ENCODE data around the gene PRRT4.

Gene PRRT4

GRCh38 chr7:128361411-128362379 lies at the start of gene PRRT4:
Gene PRRT4 (minus strand): TSS chr7:128361690.
- no peak for DNase-seq

DNA sequence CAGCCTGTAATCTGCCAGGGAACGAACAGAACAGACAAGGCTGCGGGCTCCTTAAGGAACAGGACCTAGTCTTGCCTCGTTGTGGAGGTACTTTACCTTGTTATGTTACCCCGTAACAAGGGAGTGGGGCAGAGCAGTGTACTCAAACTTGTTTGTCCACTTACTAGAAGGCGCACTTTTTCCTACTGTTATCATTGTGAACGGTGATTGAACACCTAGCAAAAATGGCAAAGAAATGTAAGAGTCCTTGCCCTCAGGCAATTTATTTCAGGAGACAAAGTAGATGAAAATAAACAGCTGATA lies 48.9 kb upstream of the PRRT4 start:
- DNase-seq: no peak

DNA sequence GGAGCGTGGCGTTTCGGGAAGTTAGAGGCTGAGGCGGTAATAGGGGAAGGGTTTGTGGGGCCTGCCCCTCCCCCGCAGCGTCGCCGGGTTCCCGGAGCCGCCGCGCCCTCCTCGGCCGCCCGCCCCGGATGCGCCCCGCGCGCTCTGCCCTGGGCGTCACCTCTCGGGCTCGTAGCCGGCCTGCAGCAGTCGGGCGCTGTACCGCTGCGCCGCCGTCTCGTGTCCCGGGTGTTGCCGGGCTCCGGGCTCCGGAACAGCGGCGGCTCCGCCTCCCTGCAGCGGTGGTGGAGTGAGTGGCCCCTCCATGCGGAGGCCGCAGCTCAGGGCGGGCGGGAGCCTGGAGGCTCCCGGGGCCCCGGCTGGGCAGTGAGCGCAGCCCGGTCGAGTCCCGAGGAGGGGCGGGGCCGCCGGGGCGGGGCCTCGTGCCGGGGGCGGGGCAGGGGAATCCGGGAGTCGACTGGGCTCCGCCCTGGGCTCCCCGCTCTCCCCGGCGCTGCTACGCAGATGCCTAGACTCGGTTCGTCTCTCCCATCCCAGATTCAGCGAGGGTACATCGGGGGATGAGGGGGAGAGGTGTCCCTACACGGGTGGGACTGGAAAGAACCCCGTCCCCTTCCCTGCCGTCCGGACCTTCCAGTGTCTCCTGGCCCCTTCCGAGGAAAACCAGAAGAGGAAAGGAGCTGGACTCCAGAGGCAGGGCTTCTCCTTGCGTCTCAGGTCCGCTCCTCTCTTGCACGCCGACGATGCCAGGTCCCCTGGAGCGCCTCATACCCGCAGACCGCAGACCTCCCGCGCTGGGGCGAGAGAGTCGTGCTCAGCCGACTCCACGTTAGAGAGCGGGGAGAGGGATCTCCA lies 48.3 kb upstream of the PRRT4 start, which contains the start of gene IMPDH1:
Gene IMPDH1, minus strand, starts transcription at position 387 of the 855 bp plus-strand sequence. Its CDS starts 81 bp downstream, at position 306.
- DNase-seq: peak; percentile 40 to 53

DNA sequence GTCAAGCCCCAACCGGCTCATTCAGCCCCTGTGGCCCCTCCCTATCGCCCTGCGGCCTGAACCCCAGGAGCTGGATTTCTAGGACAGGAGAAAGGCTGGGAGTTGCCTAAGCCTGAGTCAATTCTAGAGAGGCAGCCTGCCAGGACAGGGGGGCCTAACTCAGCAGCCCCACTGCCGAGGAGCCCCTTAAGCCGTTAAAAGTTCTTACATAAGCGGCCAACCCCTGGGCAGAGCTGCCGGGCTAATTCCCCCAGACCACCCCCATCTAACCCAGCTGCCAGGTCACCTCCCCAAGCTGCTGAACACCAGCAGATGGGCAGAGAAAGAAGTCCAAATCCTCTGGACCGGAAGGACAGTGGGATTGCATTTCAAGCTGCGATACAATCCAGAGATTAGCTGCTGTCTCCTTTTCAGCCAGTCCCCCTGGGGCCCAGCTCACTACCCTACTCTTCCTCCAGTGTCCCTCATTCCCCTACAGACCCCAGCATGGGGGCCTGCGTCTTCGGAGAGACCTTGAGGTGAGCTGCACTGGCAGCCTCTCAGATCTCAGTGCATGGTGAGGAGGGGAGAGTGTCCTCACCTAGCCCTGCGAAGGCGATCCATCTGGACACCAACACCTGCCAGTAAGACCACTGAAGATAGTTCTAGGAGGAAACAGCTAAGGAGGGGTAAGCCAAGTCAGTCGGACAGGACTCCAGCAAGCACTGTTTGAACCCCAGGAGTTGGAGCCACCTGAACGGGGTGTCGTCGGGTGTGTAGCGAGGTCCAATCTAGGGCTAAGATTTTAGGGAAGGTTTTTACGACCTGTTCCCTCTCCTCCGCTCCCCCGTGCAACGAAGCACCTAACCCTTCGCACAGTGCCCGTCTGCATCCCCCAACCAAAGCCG lies 47.5 kb upstream of the PRRT4 start:
- DNase-seq: no peak

DNA sequence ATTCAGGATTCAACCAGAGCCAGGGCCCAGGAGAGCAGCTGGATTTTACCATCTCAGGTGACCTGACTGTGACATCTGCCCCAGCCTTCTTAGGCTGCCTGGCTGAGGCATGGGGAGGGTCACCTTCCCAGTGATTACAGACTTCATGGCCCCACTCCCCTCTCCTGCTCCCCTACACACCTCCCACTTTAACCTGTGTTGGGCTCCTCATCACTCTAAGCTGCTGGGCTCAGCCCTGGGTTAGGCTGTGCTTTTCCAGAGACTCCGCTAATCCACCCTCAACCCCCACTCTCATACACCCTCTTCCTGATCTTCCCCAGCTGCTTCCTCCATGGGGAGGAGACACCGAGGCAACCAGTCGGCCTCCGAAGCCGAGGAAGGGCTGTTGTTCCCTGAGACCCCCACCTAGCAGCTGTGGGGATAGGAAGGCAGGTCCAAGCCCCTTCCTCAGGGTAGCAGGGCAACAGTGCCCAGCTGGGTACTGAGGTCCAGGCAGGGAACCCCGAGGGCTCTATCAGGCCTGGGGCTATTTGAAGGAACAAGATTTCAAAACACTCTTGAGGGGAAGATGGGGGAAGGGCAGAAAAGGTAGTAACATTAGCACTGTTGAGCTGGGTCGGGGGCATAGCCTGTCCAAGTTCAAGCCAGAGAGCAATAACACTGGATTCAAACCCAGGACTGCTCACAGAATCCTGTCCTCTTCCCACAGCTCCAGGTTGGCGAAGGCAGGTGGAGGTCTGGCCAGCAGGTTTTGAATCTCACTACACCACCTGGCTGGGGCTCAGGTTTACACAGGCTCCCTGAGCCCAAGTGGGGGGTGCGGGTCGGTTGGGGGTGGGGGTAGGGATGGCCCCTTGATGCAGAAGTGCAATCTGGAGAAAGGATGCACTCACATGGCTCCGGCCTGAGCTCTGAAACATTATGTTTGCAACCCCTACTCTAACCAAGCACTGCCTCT lies 46.5 kb upstream of the PRRT4 start:
- no peak for DNase-seq

DNA sequence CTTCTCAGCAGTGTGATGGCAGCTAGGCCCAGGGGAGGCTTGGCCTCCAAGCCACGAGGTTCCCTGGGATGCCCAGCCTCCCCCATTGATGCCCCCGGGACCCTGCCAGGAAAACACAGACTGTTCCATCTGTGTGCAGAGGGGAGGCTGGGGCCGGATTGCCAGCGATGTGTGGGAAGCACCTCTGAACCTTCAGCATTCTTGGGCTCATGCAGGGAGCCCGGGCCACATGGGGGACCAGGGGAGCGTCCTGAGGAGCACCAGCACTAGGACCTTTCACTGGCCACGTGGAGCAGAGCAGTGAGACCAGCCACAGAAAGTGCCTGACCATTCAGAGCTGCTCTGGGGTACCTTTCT lies 45.7 kb upstream of the PRRT4 start:
- DNase-seq: no peak

DNA sequence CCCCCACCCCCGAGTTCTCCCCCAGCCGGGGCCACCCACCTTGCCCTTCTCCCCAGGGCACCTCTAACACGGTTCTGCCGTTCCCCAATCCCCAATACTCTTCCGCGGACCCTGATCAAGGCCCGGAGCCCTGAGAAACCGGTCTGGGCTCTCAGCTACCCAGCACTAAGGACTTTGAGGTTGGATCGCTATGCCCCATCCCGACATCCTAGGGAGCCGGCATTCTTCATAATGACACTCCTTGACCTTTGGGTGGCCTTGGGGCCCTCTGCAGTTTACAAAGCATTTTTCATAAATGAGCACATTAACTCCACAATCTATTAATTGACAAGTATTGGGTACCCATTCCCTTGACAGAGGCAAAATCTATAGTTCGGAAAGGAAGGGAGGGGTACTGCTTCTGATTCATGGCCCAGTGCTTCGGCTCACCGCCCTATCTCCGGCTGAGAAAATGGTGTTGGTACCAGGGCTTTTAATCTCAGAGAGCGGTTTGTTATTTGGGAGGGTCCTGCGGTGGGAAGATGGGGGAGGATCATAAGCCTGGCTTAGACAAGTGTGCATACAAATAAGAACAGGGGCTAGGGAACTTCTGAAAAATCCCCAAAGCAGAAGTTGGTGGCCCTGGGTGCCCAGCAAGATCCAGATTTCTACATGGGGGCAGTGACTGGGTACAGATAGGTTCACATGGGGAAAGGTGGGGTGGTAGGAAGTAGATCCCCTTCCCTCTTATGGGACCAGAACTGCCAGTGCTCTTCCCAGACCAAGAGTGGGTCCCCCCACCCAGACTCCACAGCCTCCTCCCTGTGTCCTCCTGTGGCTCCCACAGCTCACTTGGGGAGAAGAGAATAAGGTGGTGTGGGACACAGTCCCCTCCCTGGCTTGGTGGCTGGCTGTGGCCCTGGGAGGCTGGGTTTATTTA lies 45.1 kb upstream of the PRRT4 start:
- no peak for DNase-seq

- DNase-seq: peak in 1 of 2 experiments; percentile 33
These were observed 44.2 kb upstream of the PRRT4 start for GRCh38 chr7:128405471-128406313.

- DNase-seq: no peak
These were observed 43.5 kb upstream of the PRRT4 start for GRCh38 chr7:128404886-128405470.

- DNase-seq: no peak
These were observed 42.7 kb upstream of the PRRT4 start for GRCh38 chr7:128404143-128404681.

GRCh38 chr7:128403676-128404075 lies 42.2 kb upstream of the PRRT4 start:
- no peak for DNase-seq

- no peak for DNase-seq
These were observed 40.9 kb upstream of the PRRT4 start for GRCh38 chr7:128402356-128402755.

DNA sequence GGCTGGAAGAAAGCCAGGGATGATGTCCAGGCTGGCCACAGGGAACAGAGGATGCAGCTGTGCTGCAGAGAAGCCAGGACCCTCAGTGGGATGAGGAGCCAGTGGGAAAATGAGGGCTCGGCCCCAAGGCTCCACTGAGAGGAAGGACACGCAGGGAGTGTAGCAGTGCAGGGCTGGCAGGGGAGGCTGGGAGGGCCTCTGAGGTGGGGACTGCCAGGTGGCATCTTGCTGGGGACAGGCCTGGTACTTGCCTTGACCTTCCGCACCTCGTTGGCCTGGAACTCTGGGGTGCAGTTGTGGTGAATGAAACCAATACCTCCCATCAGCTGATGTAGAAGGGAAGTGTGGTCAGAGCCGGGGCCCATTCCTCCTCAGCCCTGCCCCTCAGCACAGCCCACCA lies 39.1 kb upstream of the PRRT4 start:
- no peak for DNase-seq

DNA sequence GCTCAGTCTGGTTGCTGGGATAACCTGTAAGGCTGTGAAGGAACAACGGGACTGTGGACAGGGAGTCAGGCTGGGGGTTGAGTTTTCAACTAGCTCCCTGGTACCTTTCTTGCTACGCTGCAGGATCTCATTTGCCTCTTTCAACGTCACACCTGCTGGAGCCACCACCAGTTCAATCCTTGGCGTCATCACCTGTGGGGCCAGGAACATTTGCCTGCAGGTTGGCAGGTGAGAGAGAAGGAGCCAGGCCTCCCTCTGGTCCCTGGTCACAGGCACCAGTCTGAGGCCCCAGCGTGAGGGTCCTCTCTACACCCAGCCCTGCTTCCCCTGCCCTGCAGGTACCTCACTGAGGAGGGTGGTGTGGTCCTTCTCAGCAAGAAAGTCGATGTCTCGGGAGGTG lies 38.5 kb upstream of the PRRT4 start:
- no peak for DNase-seq

DNA sequence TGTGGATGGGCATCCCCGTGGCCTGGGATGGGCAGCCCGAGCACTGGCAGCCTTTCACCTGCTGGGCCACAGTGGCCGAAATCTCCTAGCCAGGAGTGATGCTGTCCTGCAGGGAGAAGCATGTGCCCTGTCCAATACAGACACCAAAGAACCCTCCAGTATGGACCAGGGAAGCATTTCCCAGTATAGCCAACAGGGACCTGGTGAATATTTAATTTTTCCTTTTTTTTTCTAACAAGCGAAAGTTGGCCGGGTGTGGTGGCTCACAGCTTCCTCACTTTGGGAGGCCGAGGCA lies 37.3 kb upstream of the PRRT4 start:
- no peak for DNase-seq

- no peak for DNase-seq
These were observed 36.7 kb upstream of the PRRT4 start for GRCh38 chr7:128398016-128398840.

- no peak for DNase-seq
These were observed 34.9 kb upstream of the PRRT4 start for GRCh38 chr7:128396357-128396756.

DNA sequence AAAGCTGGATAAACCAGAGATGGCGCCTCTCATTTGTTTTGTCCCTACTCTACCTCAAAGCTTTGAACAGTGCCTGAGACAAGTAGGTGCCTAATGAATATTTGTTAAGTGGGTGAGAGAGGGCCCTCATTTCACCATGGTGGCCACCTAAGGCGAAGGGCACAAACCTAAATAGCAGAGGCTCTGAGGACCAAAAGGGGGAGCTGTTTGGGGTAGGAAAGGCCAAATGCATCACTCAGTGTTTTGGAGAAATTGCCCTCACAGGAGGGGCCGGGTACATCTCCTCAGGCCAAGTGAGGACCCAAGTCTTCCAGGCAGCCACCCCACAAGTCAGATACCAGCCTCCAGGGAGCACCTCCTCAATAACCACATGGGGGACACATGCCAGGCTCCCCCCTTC lies 34.3 kb upstream of the PRRT4 start:
- no peak for DNase-seq
